Skeletal muscle tissue (tissue), 4 donors: ENCODE measurements around the gene RAP1GAP. TPM values are rescaled to one million over a fixed set of nuclear protein-coding genes. Genes with fewer than 3 reads are reported as not detected.

Experiments used
- H3K27ac ChIP-seq: one replicate; pipeline ENCODE4 v1.7.0; 2013; ENCODE audit warnings: mild to moderate bottlenecking, low read depth, low read length, inconsistent platforms
- H3K27me3 ChIP-seq, 3 donors: one replicate each; pipeline ENCODE4 v1.7.0; 2013; ENCODE audit warnings: low read length in 3 of 3; ENCODE audit not compliant: control insufficient read depth in 3 of 3, insufficient read depth in 3 of 3
- H3K36me3 ChIP-seq, 3 donors: one replicate each; pipeline ENCODE4 v1.7.0; 2013; ENCODE audit warnings: low read length in 3 of 3; ENCODE audit not compliant: control insufficient read depth in 3 of 3, insufficient read depth in 3 of 3
- H3K4me1 ChIP-seq, 3 donors: one replicate each; pipeline ENCODE4 v1.7.0; 2013; ENCODE audit warnings: low read length in 3 of 3, mild to moderate bottlenecking in 3 of 3; ENCODE audit not compliant: control insufficient read depth in 3 of 3, insufficient read depth in 3 of 3
- H3K4me3 ChIP-seq, 3 donors: one replicate each; pipeline ENCODE4 v1.7.0; 2013; ENCODE audit warnings: low read length in 3 of 3
- H3K9ac ChIP-seq, 3 donors: one replicate each; pipeline ENCODE4 v1.7.0; 2013; ENCODE audit warnings: low read length in 3 of 3, mild to moderate bottlenecking in 3 of 3, moderate library complexity in 2 of 3, low read depth in 1 of 3
- H3K9me3 ChIP-seq, 3 donors: one replicate each; pipeline ENCODE4 v1.7.0; 2013; ENCODE audit warnings: low read length in 3 of 3; ENCODE audit not compliant: control insufficient read depth in 3 of 3
- total RNA-seq: library from RNA; depleted of rRNA; stranded (reverse); fragments of >200 nt; gene quantifications from one replicate; pipeline ENCODE4 v1.2.3, GENCODE V29; 2014
- donor health status: Osteomylitis.

Gene RAP1GAP
- total RNA-seq, 1 donor from 2014 or later, result 1.0 TPM

DNA sequence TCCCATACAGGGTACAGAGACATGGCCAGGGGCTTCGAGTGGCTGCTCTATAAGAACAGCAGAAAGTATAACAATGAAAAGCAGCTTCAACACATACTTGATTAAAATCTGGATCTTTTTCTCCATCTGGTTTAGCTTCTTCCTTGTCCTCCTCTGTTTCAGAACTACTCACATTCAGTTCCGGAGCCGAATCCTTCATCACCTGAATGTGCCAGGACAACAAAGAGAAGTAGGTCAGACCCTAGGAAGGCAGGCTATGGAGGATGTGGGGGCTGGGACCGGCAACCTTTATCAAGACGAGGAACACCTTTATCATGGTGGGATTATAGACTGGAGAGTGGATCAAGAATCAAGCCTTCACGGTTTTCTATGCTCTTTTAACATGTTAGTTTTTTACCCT is 32.2 kb upstream of the RAP1GAP start:
- Histone ChIP-seq H3K27ac (no peak overlapping the region), H3K27me3 (no peaks in the 10 kb centered on the region), H3K9ac (no peak overlapping the region), H3K36me3 (peaks cover 11 to 49% (median 36%) of the 10 kb centered on the region in 3 donors), H3K4me3 (no peak overlapping the region), H3K9me3 (no peaks in the 10 kb centered on the region), H3K4me1 (peaks cover 0 to under 1% (median 0%) of the 10 kb centered on the region in 3 donors)

DNA sequence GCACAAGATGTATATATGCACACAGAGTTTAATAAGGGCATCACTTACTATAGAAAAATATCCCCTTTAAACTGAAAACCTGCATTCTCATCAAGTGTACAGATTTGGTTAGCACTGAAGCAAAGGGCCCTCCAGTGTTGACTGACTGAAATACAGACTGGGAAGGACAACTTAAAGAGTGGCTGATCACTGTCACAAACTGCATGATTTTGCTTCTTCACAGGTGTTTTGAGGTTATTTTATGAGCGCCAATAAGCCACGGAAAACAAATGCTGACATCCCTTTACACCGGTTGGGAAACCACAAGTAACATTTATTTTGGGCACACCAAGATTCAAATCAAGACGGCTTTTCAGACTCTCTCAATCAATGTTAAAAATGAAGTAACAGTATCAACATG is 30.9 kb upstream of the RAP1GAP start:
- Histone ChIP-seq H3K9me3 (no peaks in the 10 kb centered on the region), H3K4me1 (no peaks in the 10 kb centered on the region), H3K9ac (no peak overlapping the region), H3K36me3 (peaks cover 9 to 49% (median 34%) of the 10 kb centered on the region in 3 donors), H3K27ac (no peak overlapping the region), H3K27me3 (no peaks in the 10 kb centered on the region), H3K4me3 (no peak overlapping the region)

DNA sequence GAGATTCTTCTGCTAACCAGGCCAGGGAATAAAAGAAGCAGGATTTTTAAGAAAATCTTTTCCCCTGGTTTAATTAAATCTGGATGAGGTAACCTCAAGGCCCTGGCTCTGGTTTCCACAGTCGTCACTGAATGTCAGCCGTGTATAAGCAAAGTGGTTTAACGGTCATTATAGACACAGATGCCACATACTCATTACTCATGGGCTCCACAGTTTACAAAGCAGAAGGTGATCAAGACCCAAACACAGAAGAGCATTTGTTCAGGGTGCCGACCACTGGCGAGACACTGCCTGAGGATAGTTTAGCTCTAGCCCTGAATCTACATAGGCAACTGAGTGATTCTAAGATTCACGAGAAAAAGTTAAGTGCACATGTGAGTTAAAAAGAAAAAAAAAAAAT is 27.8 kb upstream of the RAP1GAP start:
- H3K27me3 ChIP-seq, result no peaks in the 10 kb centered on the region
- H3K9me3 ChIP-seq, result no peaks in the 10 kb centered on the region
- no peaks in the 10 kb centered on the region for H3K4me1 ChIP-seq
- H3K27ac ChIP-seq, result no peak overlapping the region
- no peak overlapping the region for H3K4me3 ChIP-seq
- peaks cover 20 to 52% (median 42%) of the 10 kb centered on the region in 3 donors for H3K36me3 ChIP-seq
- H3K9ac ChIP-seq, result no peak overlapping the region

DNA sequence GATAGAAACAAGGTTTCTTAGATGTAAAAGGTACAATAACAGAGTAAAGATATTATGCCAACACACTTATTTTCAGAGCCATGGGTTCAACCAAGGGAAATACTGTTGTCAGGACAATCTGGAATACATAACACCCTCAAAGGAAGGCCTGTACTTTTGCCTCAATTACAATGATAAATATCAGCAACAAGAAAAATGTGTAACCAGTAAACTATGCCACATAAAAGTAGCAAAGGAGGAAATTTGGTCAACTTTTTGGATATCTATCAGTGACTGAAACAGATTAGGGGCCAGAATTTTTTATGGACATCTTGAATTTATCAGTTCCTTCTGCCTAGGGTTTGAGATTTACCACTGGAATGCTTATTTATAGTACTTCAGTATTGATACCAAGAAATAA is 24.6 kb upstream of the RAP1GAP start:
- no peaks in the 10 kb centered on the region for H3K4me1 ChIP-seq
- no peaks in the 10 kb centered on the region for H3K27me3 ChIP-seq
- H3K4me3 ChIP-seq, result no peak overlapping the region
- peaks cover 18 to 53% (median 36%) of the 10 kb centered on the region in 3 donors for H3K36me3 ChIP-seq
- no peak overlapping the region for H3K27ac ChIP-seq
- no peaks in the 10 kb centered on the region for H3K9me3 ChIP-seq
- H3K9ac ChIP-seq, result no peak overlapping the region

GRCh38 chr1:21691739-21692138 is 22.6 kb upstream of the RAP1GAP start:
- no peak overlapping the region for H3K9ac ChIP-seq
- no peaks in the 10 kb centered on the region for H3K9me3 ChIP-seq
- H3K27me3 ChIP-seq, result no peaks in the 10 kb centered on the region
- H3K4me1 ChIP-seq, result no peaks in the 10 kb centered on the region
- H3K27ac ChIP-seq, result no peak overlapping the region
- peaks cover 23 to 62% (median 45%) of the 10 kb centered on the region in 3 donors for H3K36me3 ChIP-seq
- no peak overlapping the region for H3K4me3 ChIP-seq

- H3K27me3 ChIP-seq, result no peaks in the 10 kb centered on the region
- H3K4me3 ChIP-seq, result no peak overlapping the region
- no peak overlapping the region for H3K9ac ChIP-seq
- no peak overlapping the region for H3K27ac ChIP-seq
- H3K9me3 ChIP-seq, result no peaks in the 10 kb centered on the region
- H3K4me1 ChIP-seq, result no peaks in the 10 kb centered on the region
- peaks cover 26 to 68% (median 55%) of the 10 kb centered on the region in 3 donors for H3K36me3 ChIP-seq
These were observed 20.7 kb upstream of the RAP1GAP start for GRCh38 chr1:21689661-21690372.

DNA sequence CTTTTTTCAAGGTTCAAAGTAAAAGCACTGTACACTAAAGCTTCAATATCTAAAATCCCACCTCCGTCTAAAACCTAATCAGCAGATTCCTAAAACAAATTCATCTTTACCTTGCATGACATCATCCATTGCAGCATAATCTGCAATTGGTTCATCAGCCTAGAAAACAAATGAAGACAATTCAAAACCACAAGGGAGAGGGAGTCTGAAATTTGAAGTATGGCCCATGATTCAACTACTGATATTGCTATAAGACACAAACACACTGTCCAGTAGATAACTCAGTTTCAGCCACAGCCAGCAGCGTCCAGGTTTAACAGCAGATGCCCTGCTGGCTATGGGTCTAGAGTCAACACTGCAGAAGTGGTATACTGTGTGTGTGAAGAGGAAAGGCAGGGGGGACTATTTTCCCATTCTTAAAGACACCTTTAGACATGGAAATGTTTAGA is 17.9 kb upstream of the RAP1GAP start:
- Histone ChIP-seq H3K4me3 (no peak overlapping the region), H3K4me1 (no peaks in the 10 kb centered on the region), H3K9ac (no peak overlapping the region), H3K9me3 (no peaks in the 10 kb centered on the region), H3K27ac (no peak overlapping the region), H3K27me3 (no peaks in the 10 kb centered on the region), H3K36me3 (peaks cover 17 to 52% (median 40%) of the 10 kb centered on the region in 3 donors)

- H3K27ac ChIP-seq, result no peak overlapping the region
- no peaks in the 10 kb centered on the region for H3K9me3 ChIP-seq
- peaks cover 13 to 52% (median 43%) of the 10 kb centered on the region in 3 donors for H3K36me3 ChIP-seq
- no peaks in the 10 kb centered on the region for H3K4me1 ChIP-seq
- H3K27me3 ChIP-seq, result no peaks in the 10 kb centered on the region
- H3K4me3 ChIP-seq, result no peak overlapping the region
- H3K9ac ChIP-seq, result no peak overlapping the region
These were observed 17.0 kb upstream of the RAP1GAP start for GRCh38 chr1:21685946-21686678.

DNA sequence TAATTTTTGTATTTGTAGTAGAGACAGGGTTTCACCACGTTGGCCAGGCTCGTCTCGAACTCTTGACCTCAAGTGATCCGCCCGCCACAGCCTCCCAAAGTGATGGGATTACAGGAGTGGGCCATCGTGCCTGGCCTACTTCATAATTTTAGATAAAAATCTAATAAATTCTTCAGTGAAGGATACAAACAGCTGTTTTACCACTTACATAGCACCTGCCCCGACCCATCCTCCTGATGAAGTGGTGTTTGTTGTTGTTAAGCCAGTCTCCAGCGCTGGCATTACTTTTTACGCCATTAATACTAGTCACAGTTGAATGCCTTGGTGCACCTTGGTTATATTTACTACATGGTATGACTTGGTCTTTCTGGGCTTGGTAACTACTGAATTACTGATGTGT is 12.3 kb upstream of the RAP1GAP start:
- Histone ChIP-seq H3K27me3 (no peaks in the 10 kb centered on the region), H3K4me1 (no peaks in the 10 kb centered on the region), H3K36me3 (peaks cover 0 to 39% (median 30%) of the 10 kb centered on the region in 3 donors), H3K4me3 (no peak overlapping the region), H3K9me3 (no peaks in the 10 kb centered on the region), H3K27ac (no peak overlapping the region), H3K9ac (no peak overlapping the region)

DNA sequence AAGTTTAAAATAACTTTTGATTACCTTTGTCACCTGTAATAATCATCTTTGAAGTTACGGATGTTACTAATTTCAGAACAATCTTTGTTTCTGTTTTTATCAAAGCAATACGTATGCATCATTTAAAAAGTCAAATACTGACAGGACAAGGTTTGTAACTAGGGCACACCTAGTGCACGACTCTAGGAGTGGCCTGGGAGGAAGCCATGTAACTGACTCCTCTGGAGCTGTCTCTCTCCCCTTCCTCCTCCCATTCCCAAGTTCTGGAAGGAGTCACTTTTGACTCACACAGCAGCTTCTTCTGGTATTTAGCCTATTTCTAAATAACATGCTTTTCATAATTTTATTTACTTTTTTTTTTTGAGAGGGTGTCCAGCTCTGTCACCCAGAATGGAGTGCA is 11.8 kb upstream of the RAP1GAP start:
- Histone ChIP-seq H3K27ac (no peak overlapping the region), H3K4me1 (no peaks in the 10 kb centered on the region), H3K9me3 (no peaks in the 10 kb centered on the region)

More for the DNA sequence above, 11.8 kb upstream of the RAP1GAP start:
- no peak overlapping the region for H3K9ac ChIP-seq
- no peaks in the 10 kb centered on the region for H3K27me3 ChIP-seq
- H3K36me3 ChIP-seq, result peaks cover 0 to 34% (median 25%) of the 10 kb centered on the region in 3 donors
- H3K4me3 ChIP-seq, result no peak overlapping the region
